Esophagus squamous epithelium (tissue), 4 donors: ENCODE data around the gene LENG9.

ENCODE experiments used
- POLR2A ChIP-seq, 4 donors: fragments of 450-650 bp; IDR thresholded peaks; one replicate each; pipeline ENCODE4 v1.6.1; 2017; ENCODE audit warnings: antibody characterized with exemption in 4 of 4, mild to moderate bottlenecking in 4 of 4, moderate library complexity in 3 of 4
- TF ChIP-seq, protein P1 (sequence below), 6 experiments: fragments of 450-650 bp in 4 of 6; fragments of 200-600 bp in 2 of 6; sonication (generic) in 2 of 6; IDR thresholded peaks; one replicate each; pipeline ENCODE4 v1.5.1; 2016 to 2019; ENCODE audit warnings: antibody characterized with exemption in 6 of 6, mild to moderate bottlenecking in 4 of 6, moderate library complexity in 4 of 6

DNA sequence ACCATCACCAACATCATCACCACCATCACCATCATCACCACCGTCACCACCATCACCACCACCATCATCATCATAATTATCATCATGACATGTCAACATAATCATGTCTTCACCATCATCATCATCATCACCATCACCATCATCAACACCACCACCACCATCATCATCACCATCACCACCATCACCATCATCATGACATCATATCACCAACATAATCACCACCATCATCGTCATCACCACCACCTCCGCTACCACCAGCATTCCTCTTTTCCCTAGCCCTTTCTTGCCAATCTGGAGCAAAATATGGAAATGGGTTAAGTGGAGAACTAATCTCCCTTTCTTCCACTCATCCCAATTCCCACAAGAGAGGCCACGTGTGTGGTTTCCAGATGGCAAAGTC is 49.4 kb downstream of the LENG9 start:
- TF ChIP-seq, protein P1, sequence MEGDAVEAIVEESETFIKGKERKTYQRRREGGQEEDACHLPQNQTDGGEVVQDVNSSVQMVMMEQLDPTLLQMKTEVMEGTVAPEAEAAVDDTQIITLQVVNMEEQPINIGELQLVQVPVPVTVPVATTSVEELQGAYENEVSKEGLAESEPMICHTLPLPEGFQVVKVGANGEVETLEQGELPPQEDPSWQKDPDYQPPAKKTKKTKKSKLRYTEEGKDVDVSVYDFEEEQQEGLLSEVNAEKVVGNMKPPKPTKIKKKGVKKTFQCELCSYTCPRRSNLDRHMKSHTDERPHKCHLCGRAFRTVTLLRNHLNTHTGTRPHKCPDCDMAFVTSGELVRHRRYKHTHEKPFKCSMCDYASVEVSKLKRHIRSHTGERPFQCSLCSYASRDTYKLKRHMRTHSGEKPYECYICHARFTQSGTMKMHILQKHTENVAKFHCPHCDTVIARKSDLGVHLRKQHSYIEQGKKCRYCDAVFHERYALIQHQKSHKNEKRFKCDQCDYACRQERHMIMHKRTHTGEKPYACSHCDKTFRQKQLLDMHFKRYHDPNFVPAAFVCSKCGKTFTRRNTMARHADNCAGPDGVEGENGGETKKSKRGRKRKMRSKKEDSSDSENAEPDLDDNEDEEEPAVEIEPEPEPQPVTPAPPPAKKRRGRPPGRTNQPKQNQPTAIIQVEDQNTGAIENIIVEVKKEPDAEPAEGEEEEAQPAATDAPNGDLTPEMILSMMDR (IDR thresholded peaks at IDR 0.05) = no peak
- no peak for TF ChIP-seq POLR2A (IDR thresholded peaks at IDR 0.05)
